ENCODE measurements around the gene PPP1R11. TPM values are rescaled to one million over a fixed set of nuclear protein-coding genes. Genes with fewer than 3 reads are reported as not detected.
A peak's percentile ranks its signal among the peaks of the same experiment; 100 is the strongest.

Gene PPP1R11
- total RNA-seq, 4 donors from 2014 or later = 50.7 to 64.7 (median 60.2) TPM

DNA sequence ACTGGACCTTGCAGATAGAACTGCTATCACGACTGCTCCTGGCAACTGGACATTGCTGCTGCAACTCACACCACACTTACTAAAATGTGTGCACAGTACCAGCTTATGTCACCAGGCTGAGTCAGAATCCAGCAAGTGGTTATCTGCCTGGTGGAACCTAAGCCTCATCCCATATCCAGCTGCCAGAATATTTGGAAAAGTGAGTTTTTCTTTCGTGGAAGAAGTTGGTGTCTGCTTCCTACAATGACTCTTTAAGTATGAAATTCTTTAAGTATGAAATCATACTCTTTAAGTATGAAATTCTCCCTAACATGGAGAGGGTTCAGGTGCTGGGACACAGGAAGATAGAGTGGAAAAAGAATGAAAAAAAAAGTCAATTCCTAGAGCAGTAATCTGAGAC is 22.4 kb upstream of the PPP1R11 start:
- no peak for DNase-seq (ENCODE audit: extremely low spot score)
- no peaks in the 10 kb centered on the region for H3K9me3 ChIP-seq
- intact Hi-C loops (cut with DNase I) = no loop called here
- no peaks in the 10 kb centered on the region for H3K36me3 ChIP-seq
- TF ChIP-seq EP300 (IDR thresholded peaks at IDR 0.05) (no peak), POLR2A (IDR thresholded peaks at IDR 0.05; ENCODE audit: low read depth) (no peak), POLR2AphosphoS5 (IDR thresholded peaks at IDR 0.05) (no peak), CTCF (IDR thresholded peaks at IDR 0.05) (no peak)
- H3K27ac ChIP-seq (replicated peaks in 1 of 4) = no peak overlapping the region
- no peaks in the 10 kb centered on the region for H3K27me3 ChIP-seq
- no peak overlapping the region for H3K4me3 ChIP-seq
- WGBS = 58% methylated on average over 2 of the region's 2 CpGs
- H3K4me1 ChIP-seq = peaks cover 0 to 4% (median 0%) of the 10 kb centered on the region in 4 donors

DNA sequence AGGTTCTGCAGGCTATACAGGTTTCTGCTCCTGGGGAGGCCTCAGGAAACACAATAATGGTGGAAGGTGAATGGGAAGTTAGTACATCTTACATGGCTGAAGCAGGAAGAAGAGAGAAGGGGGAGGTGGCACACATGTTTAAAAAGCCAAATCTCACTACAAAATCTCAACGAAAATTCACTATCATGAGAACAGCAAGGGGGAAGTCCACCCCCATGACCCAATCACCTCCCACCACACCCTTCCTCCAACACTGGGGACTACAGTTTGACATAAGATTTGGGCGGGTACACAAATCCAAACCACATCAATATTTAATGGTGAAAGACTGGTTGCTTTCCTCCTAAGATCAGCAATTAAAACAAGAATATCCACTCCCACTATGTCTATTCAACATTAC is 19.8 kb upstream of the PPP1R11 start:
- intact Hi-C loops (cut with DNase I) = no loop called here
- Histone ChIP-seq H3K4me3 (no peak overlapping the region), H3K27ac (replicated peaks in 1 of 4) (no peak overlapping the region), H3K36me3 (peaks cover 0 to 3% (median 0%) of the 10 kb centered on the region in 4 donors), H3K4me1 (peaks cover 0 to 2% (median 0%) of the 10 kb centered on the region in 4 donors), H3K27me3 (no peaks in the 10 kb centered on the region), H3K9me3 (no peaks in the 10 kb centered on the region)
- DNase-seq (ENCODE audit: extremely low spot score) = no peak
- TF ChIP-seq EP300 (IDR thresholded peaks at IDR 0.05) = no peak
- no peak for TF ChIP-seq POLR2AphosphoS5 (IDR thresholded peaks at IDR 0.05)
- TF ChIP-seq POLR2A (IDR thresholded peaks at IDR 0.05; ENCODE audit: low read depth) = no peak
- no peak for TF ChIP-seq CTCF (IDR thresholded peaks at IDR 0.05)
- 84% methylated on average over 2 of the region's 2 CpGs for WGBS

GRCh38 chr6:30053682-30054081 is 13.3 kb upstream of the PPP1R11 start:
- Histone ChIP-seq H3K27ac (replicated peaks in 1 of 4) (no peak overlapping the region), H3K27me3 (no peaks in the 10 kb centered on the region), H3K36me3 (peaks cover 0 to 48% (median 31%) of the 10 kb centered on the region in 4 donors), H3K4me3 (no peak overlapping the region), H3K9me3 (no peaks in the 10 kb centered on the region), H3K4me1 (no peaks in the 10 kb centered on the region)
- intact Hi-C loops (cut with DNase I) = no loop called here
- no peak for TF ChIP-seq POLR2AphosphoS5 (IDR thresholded peaks at IDR 0.05)
- no peak for TF ChIP-seq CTCF (IDR thresholded peaks at IDR 0.05)
- no peak for TF ChIP-seq EP300 (IDR thresholded peaks at IDR 0.05)
- TF ChIP-seq POLR2A (IDR thresholded peaks at IDR 0.05; ENCODE audit: low read depth) = no peak
- DNase-seq (ENCODE audit: extremely low spot score) = no peak
- WGBS = 88% methylated on average over 3 of the region's 3 CpGs

DNA sequence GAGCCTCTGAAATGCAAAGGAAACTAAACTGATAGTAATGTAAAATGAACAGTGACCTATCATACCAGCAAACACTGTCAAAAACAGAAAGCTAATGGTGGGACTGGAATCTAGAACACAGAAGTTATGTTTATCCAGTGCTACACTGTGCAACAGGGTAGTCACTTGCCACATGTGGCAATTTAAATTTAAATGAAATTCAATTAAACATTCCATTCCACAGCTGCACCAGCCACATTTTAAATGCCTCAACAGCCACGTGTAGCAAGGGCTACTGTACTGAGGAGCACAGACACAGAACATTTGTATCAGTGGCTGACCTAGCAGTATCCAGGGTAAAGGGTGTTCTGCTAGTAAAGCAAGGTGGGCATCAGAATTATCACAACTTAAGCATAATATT is 11.5 kb upstream of the PPP1R11 start:
- no peak overlapping the region for H3K4me3 ChIP-seq
- no peak overlapping the region for H3K27ac ChIP-seq (replicated peaks in 1 of 4)
- TF ChIP-seq EP300 (IDR thresholded peaks at IDR 0.05) (no peak), POLR2A (IDR thresholded peaks at IDR 0.05; ENCODE audit: low read depth) (no peak), POLR2AphosphoS5 (IDR thresholded peaks at IDR 0.05) (no peak), CTCF (IDR thresholded peaks at IDR 0.05) (no peak)
- no peaks in the 10 kb centered on the region for H3K9me3 ChIP-seq
- no peak for DNase-seq (ENCODE audit: extremely low spot score)
- 56% methylated on average over 1 of the region's 1 CpG for WGBS
- intact Hi-C loops (cut with DNase I) = no loop called here
- no peaks in the 10 kb centered on the region for H3K27me3 ChIP-seq
- peaks cover 8 to 14% (median 11%) of the 10 kb centered on the region in 4 donors for H3K4me1 ChIP-seq
- peaks cover 0 to 48% (median 31%) of the 10 kb centered on the region in 4 donors for H3K36me3 ChIP-seq

GRCh38 chr6:30060606-30061091 is 6.3 kb upstream of the PPP1R11 start:
- WGBS = under 1% methylated on average over 24 of the region's 24 CpGs
- peaks cover 17 to 37% (median 32%) of the 10 kb centered on the region in 4 donors for H3K4me1 ChIP-seq
- TF ChIP-seq POLR2AphosphoS5 (IDR thresholded peaks at IDR 0.05) = no peak
- TF ChIP-seq EP300 (IDR thresholded peaks at IDR 0.05) = no peak
- H3K9me3 ChIP-seq = no peaks in the 10 kb centered on the region
- peak overlapping the region; percentile 85 to 92 (median 90) for H3K27ac ChIP-seq (replicated peaks in 1 of 4)
- DNase-seq (ENCODE audit: extremely low spot score) = no peak
- peaks cover 0 to 40% (median 23%) of the 10 kb centered on the region in 4 donors for H3K36me3 ChIP-seq
- H3K4me3 ChIP-seq = peak overlapping the region; percentile 79 to 94 (median 89)
- intact Hi-C loops (cut with DNase I) = loop anchor here (10.0 kb wide), 1 partner anchor 116 kb away; the partner anchor contains the start of gene HLA-A
- no peaks in the 10 kb centered on the region for H3K27me3 ChIP-seq

Measured in esophagus muscularis mucosa (tissue), 4 donors.